ENCODE measurements around the gene CHPT1. TPM values are rescaled to one million over a fixed set of nuclear protein-coding genes. Genes with fewer than 3 reads are reported as not detected.

CHPT1 gene
- total and polyA plus RNA-seq, 10 donors, result 26.8 to 115 (median 45.3) TPM

GRCh38 chr12:101743724-101744472 lies 46.5 kb downstream of the CHPT1 start:
- 49 to 58% (median 54%) methylated on average over 10 of the region's 10 CpGs for WGBS, 5 donors
- H3K4me1 ChIP-seq, result peaks cover 8 to 58% (median 22%) of the 10 kb centered on the region in 6 donors
- peaks cover 0 to 5% (median 0%) of the 10 kb centered on the region in 8 donors for H3K9me3 ChIP-seq
- DNase-seq, result peak; percentile 88
- no peak overlapping the region for H3K4me3 ChIP-seq
- peaks cover 0 to 98% (median 29%) of the 10 kb centered on the region in 6 donors for H3K36me3 ChIP-seq
- H3K27me3 ChIP-seq (replicated peaks in 1 of 7), result no peaks in the 10 kb centered on the region
- peak in 2 of 3 donors; percentile 66 to 74 for TF ChIP-seq POLR2AphosphoS5 (IDR thresholded peaks at IDR 0.05)
- no peak for TF ChIP-seq POLR2A (IDR thresholded peaks at IDR 0.05)
- TF ChIP-seq CTCF (IDR thresholded peaks at IDR 0.05 in 8 of 11, conservative IDR thresholded peaks at IDR 0.05 in 3 of 11), result peak in 8 of 11 experiments; percentile 13 to 44 (median 34)
- peak overlapping the region; percentile 62 to 92 (median 78) for H3K27ac ChIP-seq
- intact Hi-C loops (cut with DNase I; ENCODE audit: low total_unique reads), result no loop called here

DNA sequence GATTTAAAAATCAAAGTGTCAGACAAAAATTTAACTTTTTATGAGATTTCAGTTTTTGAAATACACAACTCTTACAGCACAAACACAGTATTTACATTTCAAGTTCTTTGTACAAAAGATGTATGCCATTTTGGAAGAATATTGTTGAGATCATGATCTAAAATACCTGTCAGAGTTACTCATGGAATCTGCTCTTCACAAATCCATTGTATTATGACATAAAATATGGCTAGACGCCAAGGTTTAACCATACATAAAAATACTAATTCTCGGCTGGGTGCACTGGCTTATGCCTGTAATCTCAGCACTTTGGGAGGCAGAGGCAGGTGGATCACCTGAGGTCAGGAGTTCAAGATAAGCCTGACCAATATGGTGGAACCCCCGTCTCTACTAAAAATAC lies 48.0 kb downstream of the CHPT1 start:
- no peak overlapping the region for H3K4me3 ChIP-seq
- 84 to 91% (median 88%) methylated on average over 3 of the region's 3 CpGs for WGBS, 5 donors
- peak overlapping the region in 3 of 8 donors; percentile 76 to 92 (median 79) for H3K27ac ChIP-seq
- DNase-seq, result no peak
- peaks cover 8 to 67% (median 22%) of the 10 kb centered on the region in 6 donors for H3K4me1 ChIP-seq
- TF ChIP-seq POLR2A (IDR thresholded peaks at IDR 0.05), result no peak
- H3K9me3 ChIP-seq, result no peaks in the 10 kb centered on the region
- peaks cover 0 to 99% (median 25%) of the 10 kb centered on the region in 6 donors for H3K36me3 ChIP-seq
- intact Hi-C loops (cut with DNase I; ENCODE audit: low total_unique reads), result no loop called here
- H3K27me3 ChIP-seq (replicated peaks in 1 of 7), result no peaks in the 10 kb centered on the region

- DNase-seq, result no peak
- H3K4me1 ChIP-seq, result peaks cover 8 to 67% (median 22%) of the 10 kb centered on the region in 6 donors
- no peaks in the 10 kb centered on the region for H3K9me3 ChIP-seq
- intact Hi-C loops (cut with DNase I; ENCODE audit: low total_unique reads), result no loop called here
- H3K27ac ChIP-seq, result peak overlapping the region in 4 of 8 donors; percentile 8 to 92 (median 44)
- H3K27me3 ChIP-seq (replicated peaks in 1 of 7), result no peaks in the 10 kb centered on the region
- H3K36me3 ChIP-seq, result peaks cover 0 to 100% (median 26%) of the 10 kb centered on the region in 6 donors
- no peak overlapping the region for H3K4me3 ChIP-seq
- no peak for TF ChIP-seq CTCF (IDR thresholded peaks at IDR 0.05 in 8 of 11, conservative IDR thresholded peaks at IDR 0.05 in 3 of 11)
- no peak for TF ChIP-seq POLR2AphosphoS5 (IDR thresholded peaks at IDR 0.05)
- TF ChIP-seq POLR2A (IDR thresholded peaks at IDR 0.05), result no peak
- WGBS, 5 donors, result 83 to 92% (median 89%) methylated on average over 1 of the region's 1 CpG
Observed at GRCh38 chr12:101746196-101746595, 48.8 kb downstream of the CHPT1 start.

DNA sequence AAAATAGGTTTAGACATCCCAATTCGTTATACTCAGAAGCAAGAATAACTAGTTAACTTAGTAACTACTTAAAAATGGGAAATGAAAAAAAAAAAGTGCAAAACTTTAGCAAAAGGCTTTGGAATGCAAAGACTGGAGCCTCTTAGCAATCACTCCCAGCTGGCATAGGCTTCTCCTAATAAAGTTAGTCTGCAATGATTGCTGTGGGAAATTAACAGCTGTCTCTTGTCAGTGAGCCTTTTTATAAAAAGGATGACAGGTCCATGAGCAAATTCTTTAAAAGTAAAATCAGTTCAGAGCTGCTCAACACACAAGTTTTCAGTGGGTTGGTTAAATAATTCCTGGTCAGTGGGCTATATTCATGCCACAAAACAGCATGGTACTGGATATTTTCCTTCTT lies 49.2 kb downstream of the CHPT1 start:
- 67 to 94% (median 77%) methylated on average over 1 of the region's 1 CpG for WGBS, 5 donors
- Histone ChIP-seq H3K9me3 (no peaks in the 10 kb centered on the region), H3K27ac (peak overlapping the region in 4 of 8 donors; percentile 8 to 79 (median 26)), H3K36me3 (peaks cover 0 to 100% (median 28%) of the 10 kb centered on the region in 6 donors), H3K27me3 (replicated peaks in 1 of 7) (no peaks in the 10 kb centered on the region), H3K4me1 (peaks cover 8 to 67% (median 22%) of the 10 kb centered on the region in 6 donors), H3K4me3 (no peak overlapping the region)
- no peak for TF ChIP-seq POLR2AphosphoS5 (IDR thresholded peaks at IDR 0.05)
- TF ChIP-seq POLR2A (IDR thresholded peaks at IDR 0.05), result no peak
- no peak for TF ChIP-seq CTCF (IDR thresholded peaks at IDR 0.05 in 8 of 11, conservative IDR thresholded peaks at IDR 0.05 in 3 of 11)
- intact Hi-C loops (cut with DNase I; ENCODE audit: low total_unique reads), result no loop called here
- no peak for DNase-seq

Measured in spleen (tissue), 11 donors.